Spleen (tissue), 7 donors: ENCODE data around the gene STAT4.

Experiments used
- POLR2A ChIP-seq, 3 donors: fragments of 450-650 bp; IDR thresholded peaks; one replicate each; pipeline ENCODE4 v1.5.1; 2017; ENCODE audit warnings: antibody characterized with exemption in 3 of 3, mild to moderate bottlenecking in 1 of 3
- TF ChIP-seq, protein P1 (sequence below), 11 experiments: fragments of 200-600 bp in 7 of 11; fragments of 450-650 bp in 4 of 11; sonication (generic) in 4 of 11; IDR thresholded peaks in 8 of 11; conservative IDR thresholded peaks in 3 of 11; 1 replicate in 7 of 11; 2 replicates in 4 of 11; pipeline versions ENCODE4 v1.4.0 to v1.8.0; 2016 to 2021; ENCODE audit warnings: antibody characterized with exemption in 11 of 11, inconsistent platforms in 4 of 11, mild to moderate bottlenecking in 1 of 11
- donor health status: DM: no; HTN: no; CAD: no; lungs with moderate emphysema.
- donor health status: DM: no; HTN: no; CAD: no.
- donor health status: DM: no; HTN: no; CAD: no.

DNA sequence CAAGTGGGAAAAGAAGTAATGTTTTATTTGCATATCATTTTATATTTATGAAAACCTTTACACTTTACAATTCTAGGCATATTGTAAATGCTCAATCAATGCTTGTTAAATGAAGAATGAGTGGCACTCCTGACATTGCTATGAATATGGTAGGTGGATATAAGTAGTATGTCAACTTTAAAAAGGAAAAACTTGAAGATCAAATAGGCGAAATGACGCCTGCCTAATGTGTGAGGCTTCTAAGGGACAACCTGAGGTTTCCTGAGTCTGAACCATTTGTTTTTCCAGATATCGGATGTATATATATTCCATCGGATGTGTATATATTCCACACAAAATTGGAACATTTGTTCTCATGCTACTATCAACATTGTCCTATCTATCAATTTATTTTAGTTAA is 1.4 kb downstream of the STAT4 start:
- no peak for TF ChIP-seq POLR2A (IDR thresholded peaks at IDR 0.05)
- TF ChIP-seq, protein P1, sequence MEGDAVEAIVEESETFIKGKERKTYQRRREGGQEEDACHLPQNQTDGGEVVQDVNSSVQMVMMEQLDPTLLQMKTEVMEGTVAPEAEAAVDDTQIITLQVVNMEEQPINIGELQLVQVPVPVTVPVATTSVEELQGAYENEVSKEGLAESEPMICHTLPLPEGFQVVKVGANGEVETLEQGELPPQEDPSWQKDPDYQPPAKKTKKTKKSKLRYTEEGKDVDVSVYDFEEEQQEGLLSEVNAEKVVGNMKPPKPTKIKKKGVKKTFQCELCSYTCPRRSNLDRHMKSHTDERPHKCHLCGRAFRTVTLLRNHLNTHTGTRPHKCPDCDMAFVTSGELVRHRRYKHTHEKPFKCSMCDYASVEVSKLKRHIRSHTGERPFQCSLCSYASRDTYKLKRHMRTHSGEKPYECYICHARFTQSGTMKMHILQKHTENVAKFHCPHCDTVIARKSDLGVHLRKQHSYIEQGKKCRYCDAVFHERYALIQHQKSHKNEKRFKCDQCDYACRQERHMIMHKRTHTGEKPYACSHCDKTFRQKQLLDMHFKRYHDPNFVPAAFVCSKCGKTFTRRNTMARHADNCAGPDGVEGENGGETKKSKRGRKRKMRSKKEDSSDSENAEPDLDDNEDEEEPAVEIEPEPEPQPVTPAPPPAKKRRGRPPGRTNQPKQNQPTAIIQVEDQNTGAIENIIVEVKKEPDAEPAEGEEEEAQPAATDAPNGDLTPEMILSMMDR (IDR thresholded peaks at IDR 0.05 in 8 of 11, conservative IDR thresholded peaks at IDR 0.05 in 3 of 11), result no peak
